ENCODE data around the gene HNRNPAB.

The HNRNPAB gene

DNA sequence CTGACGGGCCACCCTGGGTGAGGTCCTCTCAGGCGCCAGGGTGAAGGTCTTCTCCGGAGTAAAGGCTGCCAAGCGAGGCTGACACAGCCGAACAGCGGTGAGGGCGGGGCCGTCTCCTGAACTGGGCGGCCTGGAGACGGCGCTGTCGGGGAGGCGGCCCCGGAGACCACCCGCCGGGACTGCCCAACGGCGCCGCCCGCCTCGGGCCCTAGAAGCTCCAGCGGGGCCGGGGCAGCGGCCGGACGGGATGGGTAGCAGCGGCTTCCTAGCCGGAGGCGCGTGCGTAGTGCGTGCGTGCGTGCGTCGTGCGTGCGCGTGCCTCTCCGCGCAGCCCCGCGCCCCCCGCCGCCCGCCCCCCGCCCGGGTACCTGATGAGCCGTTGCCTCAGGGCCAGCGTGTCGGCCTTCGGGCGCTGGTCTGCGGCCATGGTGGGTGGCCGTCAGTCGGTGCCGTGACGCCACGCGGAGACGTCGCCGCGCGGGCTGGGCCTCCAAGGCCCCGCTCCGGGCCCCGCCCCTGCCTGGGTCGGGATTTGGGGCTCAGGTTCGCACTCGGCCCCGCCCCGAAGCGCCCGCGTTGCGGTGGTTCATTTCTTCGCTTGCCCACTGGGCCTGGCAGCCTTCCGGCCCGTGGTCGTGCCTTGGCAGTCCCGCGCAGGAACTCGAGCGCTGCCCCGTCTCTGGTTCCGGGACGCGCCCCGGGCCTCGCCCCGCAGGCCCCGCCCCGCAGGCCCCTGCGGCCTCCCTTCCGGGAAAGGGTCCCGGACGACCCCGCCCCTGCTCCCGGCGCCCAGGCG, 28.0 kb downstream of the HNRNPAB start, which contains the start of gene PHYKPL:
TSS of gene PHYKPL (minus strand) at position 679 of the 796 bp plus-strand sequence. CDS start at position 427, 252 bp downstream.
- FAIRE-seq: no peak

DNA sequence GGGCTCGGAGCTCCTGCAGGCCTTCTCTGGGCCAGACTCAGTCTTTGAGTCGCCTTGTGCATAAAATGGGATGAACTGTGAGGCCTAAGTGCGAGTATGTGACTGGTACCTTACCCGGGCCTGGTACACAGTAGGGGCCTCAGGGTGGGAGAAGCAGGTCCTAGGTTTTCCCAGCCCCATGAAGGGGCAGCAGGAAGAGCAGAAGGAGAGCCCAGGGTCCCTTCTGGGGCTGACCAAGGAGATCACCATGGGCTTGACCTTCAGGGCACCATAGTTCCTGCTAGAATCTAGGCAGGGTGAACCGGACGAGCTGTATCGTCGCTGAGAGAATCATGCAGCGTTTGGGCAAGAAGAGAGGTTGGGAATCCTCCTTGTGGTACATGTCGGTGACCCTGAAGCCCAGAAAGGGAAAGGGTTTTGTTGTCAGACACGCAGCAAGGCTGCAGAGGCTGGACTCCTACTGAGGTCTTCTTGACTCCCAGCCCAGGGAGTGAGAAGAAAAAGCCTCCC, 28.6 kb downstream of the HNRNPAB start:
- no peak for FAIRE-seq

DNA sequence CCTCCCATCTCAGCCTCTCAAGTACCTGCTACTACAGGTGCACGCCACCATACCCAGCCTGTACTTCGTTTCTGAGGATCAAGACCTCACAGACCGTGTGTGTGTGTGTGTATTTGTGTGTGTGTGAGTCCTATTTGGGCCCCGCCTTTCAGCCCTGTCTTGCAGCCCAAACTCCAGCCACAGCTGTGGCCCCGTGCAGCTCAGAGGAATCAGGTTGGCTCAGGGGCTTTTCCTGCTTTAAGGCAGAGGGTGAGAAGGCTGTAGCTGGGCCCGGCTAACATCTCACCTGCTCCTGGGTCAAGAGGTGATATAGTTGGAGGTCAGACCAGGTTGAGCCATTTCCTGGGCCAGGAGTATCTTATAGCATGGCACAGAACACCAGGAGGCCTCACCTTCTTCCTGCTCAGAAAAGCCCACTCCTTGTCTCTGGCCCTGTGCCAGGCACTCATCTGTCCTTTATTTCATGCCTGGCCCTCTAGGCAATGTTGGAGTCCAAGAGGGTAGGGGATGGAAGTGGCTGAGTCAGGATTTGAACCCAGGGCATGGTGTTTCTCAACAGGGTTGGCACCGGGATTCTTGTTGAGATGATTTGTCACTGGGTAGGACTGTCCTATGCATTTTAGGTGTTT, 29.9 kb downstream of the HNRNPAB start:
- FAIRE-seq: no peak

DNA sequence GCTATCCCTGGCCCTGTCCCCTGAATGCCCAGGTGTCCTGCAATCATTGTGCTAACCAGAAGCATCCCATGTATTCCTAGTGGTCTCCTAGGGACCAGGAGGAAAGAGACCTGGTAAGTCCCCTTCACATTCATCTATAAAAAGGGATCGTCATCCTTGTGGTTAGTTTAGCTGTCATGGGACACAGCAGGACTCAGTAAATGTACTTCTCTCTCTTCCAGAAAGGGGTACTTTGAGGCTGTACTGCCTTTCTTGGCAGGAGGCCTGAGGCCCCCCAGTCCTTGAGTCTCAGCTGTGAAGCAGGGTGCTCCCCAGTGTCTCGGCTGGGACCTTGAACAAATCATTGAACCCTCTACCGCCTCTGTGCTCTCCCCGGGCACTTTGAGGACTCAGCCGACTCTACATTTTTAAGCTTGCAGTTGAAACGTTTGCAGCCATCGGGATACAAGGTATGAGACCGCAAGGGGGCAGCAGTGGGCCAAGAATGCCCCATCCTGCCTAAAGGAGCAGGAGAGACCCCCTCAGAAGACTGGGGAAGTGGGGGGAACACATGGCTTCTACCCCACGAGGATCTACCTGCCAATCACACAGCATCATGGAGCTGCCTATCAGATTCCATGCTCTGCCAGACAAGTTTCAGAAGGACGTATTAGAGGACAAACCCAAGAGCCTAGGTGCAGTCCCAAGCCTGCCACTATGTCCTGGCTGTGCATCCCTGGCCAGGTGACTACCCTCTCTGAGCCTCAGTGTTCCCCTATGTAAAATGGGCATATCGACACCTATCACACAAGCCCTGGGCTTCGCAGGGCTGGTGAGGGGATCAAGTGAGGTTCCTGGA, 30.6 kb downstream of the HNRNPAB start:
- no peak for FAIRE-seq

DNA sequence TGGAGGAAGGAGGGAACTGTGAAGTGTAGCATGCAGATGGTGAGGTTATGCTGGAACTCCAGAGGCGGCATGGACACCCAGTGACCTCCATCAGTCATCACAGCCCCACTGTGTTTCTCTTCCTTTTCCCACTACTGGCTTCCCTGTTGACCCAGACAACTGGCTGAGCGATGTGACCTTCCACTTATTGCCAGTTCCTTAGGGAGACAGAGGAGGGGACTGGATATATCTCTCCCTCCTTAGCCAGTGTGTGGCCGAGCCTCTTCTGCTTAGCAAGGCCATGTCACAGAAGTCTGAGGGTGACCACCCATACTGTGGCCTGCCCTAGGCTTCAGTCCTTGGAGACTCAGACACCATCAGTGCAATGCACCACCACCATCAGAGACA, 31.2 kb downstream of the HNRNPAB start:
- FAIRE-seq: no peak

DNA sequence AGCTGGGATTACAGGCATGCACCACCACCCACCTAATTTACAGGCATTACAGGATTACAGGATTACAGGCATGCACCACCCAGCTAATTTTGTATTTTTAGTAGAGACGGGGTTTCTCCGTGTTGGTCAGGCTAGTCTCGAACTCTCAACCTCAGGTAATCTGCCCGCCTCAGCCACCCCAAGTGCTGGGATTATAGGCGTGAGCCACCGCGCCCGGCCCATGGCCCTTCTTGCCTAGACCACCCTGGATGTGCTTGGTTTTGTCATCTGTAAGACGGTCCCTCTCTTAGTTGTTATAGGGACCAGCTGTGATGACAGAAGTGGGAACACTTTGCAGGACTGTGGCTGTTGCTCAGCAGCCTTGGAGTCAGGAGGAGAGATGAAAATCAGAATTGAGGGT, 31.8 kb downstream of the HNRNPAB start:
- FAIRE-seq: no peak

DNA sequence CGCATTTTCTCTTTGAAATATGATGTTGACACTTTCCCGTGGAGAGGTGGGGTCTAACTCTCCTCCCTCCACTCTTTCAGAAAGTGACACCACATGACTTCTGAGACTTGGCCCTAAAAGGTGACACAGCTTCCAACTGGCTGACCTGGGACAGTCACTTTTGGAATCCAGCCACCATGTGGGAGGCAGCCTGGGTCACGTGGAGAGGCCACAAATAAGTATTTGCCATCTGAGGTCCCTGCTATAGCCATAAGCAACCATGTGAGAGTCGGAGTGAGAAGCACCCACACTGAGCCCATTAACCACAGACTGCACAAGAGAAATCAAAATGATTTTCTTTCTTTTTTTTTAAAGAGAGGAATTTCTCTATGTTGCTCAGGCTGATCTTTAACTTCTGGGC, 32.3 kb downstream of the HNRNPAB start:
- FAIRE-seq: no peak

DNA sequence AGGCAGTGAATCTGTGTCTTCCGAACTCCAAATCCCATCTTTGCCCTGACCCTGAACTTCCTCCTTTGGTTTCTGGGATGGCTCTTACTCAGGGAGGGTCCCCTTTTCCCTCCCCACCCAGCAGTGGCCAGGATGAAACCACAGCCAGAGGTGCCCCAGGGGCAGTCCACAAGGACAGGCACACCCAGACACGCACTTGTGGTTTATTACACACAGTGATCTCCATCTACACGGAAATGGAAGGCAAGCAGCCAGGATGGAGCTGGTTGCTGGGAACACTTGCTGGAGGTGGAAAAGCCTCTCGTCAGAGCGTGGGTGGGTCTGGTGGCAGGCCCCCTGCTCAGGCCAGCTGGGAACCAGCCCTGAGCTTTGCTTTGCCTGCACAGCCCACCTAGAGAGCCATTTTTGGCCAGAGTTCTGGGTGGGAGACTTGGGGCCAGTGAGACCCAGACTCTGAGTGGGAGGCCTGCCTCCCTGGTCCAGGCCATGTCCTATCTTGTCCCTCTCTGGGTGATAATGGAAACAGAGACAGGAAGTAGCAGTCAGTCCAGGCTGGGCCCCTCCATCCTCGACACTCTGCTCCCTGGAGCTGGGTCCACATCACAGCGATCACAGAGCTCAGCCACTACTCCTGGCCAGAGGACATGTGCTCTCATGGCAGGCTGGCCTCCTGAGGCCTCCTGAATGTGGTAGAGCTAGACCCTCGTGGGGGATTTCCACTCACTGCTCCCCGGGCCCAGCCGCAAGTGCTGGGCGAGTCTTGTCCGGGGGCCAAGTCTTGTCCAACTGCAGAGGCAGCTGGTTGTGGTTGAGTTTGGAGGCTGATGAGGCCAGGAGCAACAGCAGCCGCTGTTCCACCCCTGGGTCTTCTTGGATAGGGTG, 33.3 kb downstream of the HNRNPAB start:
- no peak for FAIRE-seq

DNA sequence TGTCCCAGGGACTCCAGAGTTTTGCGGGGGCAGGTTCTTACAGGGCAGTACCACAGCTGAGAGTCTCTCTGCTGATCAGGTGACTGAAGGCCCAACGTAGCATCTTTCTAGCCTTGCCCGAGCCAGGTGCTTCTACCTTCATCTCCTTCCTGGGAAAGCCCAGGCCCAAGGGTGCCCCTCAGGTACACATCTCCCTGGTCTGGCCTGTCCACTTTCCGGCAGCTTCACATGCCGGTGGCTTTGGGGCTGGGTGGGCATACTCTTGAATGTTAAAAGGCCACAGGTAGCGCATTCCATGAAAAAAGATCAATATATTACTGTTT, 33.9 kb downstream of the HNRNPAB start:
- no peak for FAIRE-seq

DNA sequence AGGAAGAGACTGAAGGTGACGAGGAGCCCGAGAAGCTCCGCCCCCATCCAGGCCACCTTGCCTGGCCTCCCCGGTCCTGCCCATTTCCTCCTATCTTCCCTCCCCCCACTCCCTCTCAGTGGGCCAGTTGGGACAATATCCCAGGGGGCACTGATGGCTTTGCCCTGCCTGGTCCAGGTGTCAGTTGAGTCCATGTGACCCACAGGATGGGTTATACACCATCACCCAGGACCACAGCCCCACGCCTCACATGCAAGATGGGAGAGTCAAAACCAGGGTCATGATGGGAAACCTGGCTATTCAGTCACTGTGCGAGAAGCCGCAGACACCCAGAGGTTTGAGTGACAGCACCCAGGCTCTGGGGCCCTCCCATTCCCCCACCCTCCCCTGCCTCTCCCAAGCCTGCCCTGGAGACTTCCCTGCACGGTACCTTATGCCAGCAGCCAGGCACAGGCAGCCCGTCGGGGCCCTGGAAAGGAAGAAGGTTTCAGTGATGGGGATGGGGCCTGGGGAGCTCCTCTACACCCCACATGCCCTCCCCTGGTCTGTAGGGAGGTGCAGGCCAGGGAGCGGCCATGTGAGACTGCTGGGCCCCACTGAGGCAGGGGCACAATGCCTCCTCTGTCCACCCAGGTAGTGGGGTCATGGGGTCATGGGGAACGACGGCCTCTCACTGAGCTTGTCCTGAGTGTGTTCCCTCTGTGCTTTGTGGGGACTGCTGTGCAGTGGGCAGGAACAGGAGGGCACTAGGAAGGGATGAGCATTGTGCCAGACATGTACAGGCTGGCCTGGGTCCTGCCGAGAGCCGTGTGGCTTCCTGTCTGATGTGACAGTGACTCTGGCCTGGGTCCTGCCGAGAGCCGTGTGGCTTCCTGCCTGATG, 34.6 kb downstream of the HNRNPAB start:
- no peak for FAIRE-seq

DNA sequence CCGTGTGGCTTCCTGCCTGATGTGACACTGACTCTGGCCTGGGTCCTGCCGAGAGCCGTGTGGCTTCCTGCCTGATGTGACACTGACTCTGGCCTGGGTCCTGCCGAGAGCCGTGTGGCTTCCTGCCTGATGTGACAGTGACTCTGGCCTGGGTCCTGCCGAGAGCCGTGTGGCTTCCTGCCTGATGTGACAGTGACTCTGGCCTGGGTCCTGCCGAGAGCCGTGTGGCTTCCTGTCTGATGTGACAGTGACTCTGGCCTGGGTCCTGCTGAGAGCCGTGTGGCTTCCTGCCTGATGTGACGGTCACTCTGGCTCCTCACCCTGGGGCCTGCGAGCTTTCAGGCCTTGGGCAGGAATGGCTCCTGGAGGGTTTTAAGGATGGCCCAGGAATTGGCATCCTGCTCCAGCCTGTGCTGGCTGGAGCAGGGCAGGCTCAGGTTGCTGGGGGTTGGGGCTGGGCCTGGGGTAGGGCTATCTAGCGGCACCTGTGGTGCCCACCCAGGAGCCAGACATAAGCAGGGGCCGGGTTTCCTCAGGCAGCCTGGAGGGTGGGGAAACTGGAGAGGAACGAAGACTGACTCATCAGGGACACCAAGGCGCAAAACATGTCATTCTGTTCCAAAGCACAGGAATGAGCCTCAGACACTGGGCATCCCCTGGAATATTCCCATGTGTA, 35.4 kb downstream of the HNRNPAB start:
- peak; percentile 21 for FAIRE-seq

DNA sequence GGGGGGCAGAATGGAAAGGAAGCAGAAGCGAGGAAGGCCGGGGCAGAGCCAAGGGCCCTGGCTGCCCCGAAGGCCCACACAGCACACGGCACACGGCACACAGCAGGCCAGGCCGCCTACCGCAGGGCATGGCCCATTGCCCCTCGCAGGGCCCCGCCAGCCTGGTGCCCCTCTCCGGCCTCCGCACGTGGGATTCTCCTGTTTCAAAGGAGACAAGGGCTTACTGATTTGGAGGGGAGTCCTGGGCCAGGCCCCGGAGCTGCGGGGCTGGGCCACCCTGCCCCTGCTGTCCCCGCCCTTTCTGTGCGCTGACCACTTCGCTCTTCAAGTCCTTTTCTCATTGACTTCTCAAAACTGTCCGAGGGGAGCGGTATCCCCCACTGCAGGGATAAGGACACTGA, 36.0 kb downstream of the HNRNPAB start:
- FAIRE-seq: no peak

DNA sequence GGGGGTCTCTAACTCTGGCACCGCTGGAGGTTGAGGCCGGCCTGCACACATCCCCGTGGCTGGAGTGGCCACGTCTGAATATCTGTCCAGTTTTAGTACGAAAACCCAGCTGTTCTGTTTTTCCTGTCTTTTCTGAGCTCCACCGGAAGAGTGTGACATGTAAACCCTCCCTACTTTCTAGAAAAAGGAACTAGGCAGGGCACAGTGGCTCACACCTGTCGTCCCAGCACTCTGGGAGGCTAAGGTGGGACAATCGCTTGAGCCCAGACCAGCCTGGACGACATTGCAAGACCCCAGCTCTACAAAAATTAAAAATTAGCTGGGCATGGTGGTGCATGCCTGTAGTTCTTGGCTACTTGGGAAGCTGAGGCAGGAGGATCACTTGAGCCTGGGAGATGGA, 36.4 kb downstream of the HNRNPAB start:
- no peak for FAIRE-seq

DNA sequence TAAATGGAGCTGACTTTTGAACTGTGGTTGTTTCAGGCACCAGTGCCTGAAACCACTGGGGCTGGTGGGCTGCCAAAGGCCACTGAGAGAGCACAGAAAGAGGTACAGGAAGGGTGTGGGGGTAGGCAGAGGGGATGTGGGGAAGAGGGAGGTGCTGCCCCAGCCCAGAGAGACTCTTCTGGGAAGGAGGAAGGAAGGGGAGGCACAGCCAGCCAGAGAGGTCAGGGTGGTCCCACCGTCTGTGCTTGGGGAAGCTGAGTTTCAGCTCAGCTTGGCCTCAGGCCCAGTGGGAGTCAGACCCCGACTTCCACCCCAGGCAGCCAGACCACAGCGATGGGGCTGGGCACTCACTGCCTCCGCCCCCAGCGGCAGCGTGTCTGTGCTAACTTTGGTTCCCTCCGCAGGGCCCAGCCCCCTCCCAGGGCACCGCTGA, 36.9 kb downstream of the HNRNPAB start:
- FAIRE-seq: no peak

DNA sequence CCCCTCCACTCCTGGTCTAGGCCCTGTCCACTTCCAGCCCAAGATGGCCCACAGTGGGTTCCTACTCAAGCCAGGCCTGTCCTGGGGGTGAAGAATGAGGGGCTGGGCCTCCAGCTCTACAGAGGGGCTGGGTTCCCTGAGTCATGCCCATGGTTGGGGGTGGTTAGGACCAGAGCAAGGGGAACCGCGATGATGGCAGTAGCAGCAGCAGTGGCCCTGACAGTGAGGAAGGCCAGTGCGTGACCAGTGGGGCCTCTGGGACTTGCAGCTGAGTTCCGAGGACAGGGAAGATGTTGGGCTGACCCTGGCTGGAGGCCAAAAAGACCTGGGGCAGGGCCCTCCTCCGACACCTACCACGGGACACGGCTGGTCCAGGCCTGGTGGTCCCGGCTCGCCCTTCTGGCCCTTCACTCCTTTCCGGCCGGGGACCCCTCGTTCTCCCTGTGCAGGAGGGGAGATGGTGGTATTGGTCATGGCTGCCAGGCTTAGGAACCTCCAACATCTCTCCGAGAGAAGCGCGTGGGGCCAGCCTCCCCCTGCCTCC, 37.4 kb downstream of the HNRNPAB start:
- FAIRE-seq: no peak

DNA sequence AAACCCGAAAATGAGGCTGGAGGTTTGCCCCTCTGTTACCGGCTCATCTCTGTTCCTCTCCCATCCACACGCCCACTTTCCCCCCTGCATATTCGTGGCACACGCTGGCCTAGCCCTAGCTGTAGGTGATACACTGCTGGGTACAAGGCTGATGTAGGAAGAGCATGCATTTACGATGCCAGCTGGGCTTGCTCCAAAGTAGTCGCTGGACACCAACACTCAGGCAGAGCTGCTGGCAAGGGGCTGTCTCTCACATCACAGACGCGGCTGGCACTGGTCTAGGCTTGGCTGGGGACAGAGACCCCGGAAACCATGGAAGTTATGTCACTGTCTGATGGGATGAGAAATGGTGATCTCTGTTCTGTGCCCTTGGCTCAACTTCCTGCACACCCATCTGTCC, 38.1 kb downstream of the HNRNPAB start:
- FAIRE-seq: no peak

DNA sequence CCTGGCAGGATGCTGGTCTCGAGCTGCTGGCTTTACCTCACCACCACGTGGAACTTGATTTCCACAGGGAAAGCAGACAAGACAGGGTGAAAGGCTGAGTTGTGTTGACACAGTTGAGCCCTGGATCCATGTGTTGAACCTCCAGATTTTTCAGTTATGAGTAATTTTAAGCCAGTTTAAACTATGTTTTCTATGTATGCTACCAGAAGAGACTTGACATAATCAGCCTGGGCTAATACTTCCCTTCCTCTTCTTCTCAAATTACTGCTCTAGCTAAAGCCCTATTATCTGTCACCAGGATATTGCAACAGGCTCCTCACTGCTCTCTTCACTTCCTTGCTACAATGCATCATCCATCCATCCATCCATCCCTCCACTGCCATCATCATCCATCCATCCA, 40.2 kb downstream of the HNRNPAB start:
- FAIRE-seq: no peak

DNA sequence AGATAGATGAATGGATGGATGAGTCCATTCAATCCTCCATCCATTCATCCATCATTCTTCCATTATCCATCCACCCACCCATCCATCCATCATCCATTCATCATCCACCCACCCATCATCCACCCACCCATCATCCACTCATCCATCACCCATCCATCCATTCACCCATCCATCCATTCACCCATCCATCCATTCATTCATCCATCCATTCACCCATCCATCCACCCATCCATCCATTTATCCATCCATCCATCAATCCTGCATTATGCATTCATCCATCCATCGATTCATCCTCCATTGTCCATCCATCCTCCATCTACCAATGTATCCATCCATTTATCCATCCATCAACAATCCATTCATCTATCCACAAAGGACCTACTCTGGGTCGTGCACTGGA, 41.1 kb downstream of the HNRNPAB start:
- FAIRE-seq: no peak

DNA sequence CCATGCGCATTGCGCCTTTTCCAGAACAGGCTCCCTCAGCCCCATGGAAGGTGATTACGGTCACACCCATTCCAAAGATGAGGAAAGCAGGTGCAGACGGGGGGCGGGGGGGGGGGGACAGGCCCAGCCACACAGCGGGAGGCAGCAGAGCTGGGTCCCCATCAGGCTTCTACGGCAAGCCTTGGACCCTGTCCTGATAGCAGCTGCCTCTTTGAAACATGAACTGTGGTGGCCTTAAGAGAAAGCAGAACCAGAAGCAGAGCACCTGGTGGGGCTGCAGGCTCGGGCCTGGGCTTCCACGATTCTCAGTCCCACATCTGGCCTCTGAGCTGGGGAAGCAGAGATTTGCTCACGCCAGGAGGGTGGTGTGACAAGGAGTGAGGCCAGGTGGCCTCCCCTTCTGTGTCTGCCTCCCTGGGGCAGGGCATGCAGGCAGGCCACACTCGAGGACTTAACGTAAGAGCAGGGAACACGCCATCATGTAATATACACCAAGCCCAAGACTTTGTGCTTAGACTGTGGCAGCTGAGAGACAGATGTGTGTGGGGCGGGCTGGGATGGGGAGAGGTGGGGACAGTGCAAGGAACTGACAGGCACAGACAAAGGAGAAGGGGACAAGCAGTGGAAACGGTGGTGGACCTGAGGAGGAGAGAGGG, 42.4 kb downstream of the HNRNPAB start:
- no peak for FAIRE-seq
